HG03196 (cell line): ENCODE data around the gene KIF13A.
"Not testable (repeated sequence)": the region's sequence is repeated elsewhere in the genome, so short reads cannot be mapped to it uniquely, and the experiment has no call there.

Source experiments
- ATAC-seq: cut with Tn5 transposase; IDR thresholded peaks from one replicate; pipeline ENCODE4 v1.9.1; 2021; ENCODE audit not compliant: unreplicated experiment

Gene KIF13A

DNA sequence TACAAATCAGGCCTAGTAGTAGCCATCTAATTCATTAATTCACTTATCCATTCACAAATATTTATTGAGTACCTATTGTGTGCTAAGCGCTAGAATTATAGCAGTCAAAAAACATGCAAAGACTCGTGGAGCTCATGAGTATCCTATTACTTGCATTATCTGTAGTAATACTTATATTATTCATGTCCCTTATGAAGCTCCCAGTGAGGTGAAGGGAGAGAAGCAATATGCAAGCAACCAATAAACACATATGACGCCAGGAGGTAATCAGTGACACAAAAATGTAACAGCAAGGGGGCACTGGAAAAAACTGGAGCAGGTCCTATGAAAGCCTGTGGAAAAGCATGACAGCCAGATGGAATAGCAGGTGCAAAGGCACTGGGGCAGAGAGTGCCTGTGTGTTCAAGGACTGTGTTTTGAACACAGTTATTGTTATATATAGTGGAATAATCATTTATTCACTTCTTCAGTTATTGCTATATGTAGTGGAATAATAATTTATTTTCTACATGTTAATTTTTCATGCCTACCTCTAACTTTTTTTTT lies 109.5 kb downstream of the KIF13A start:
- no peak for ATAC-seq

GRCh38 chr6:17877196-17877894 lies 110.1 kb downstream of the KIF13A start:
- no peak for ATAC-seq

DNA sequence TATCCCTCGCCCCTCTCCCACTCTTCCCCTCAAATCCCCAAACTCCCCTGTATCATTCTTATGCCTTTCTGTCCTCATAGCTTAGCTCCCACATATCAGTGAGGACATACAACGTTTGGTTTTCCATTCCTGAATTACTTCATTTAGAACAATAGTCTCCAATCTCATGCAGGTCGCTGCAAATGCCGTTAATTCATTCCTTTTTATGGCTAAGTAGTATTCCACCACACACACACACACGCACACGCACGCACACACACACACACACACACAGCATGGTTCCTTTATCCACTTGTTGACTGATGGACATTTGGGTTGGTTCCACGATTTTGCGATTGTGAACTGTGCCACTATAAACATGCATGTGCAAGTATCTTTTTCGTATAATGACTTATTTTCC lies 112.7 kb downstream of the KIF13A start:
- no peak for ATAC-seq

GRCh38 chr6:17872908-17873307 lies 114.5 kb downstream of the KIF13A start:
- ATAC-seq: no peak

GRCh38 chr6:17871836-17872235 lies 115.6 kb downstream of the KIF13A start:
- no peak for ATAC-seq

- no peak for ATAC-seq
These were observed 116.3 kb downstream of the KIF13A start for GRCh38 chr6:17871189-17871519.

- ATAC-seq: no peak
These were observed 116.9 kb downstream of the KIF13A start for GRCh38 chr6:17870300-17871188.

- no peak for ATAC-seq
These were observed 117.7 kb downstream of the KIF13A start for GRCh38 chr6:17869753-17870050.

- no peak for ATAC-seq
These were observed 118.3 kb downstream of the KIF13A start for GRCh38 chr6:17869010-17869752.

DNA sequence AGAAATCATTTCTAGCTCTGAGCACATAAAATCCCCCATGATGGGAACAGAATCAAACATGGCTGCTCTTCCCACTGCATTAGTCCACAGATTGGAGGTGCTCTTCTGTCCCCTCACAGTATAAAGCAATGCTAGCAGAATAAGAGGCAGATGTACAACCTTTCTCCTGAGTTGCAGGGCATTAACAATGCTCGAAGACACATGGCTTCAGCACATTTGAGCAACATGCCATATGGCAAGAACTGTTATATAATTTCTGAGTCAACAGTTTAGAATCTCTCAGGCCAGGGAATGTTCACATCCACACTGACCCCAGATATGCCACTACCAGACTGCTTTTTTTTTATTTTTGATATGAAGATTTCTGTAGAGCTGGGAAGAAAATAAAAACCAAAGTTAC lies 119.6 kb downstream of the KIF13A start:
- no peak for ATAC-seq

DNA sequence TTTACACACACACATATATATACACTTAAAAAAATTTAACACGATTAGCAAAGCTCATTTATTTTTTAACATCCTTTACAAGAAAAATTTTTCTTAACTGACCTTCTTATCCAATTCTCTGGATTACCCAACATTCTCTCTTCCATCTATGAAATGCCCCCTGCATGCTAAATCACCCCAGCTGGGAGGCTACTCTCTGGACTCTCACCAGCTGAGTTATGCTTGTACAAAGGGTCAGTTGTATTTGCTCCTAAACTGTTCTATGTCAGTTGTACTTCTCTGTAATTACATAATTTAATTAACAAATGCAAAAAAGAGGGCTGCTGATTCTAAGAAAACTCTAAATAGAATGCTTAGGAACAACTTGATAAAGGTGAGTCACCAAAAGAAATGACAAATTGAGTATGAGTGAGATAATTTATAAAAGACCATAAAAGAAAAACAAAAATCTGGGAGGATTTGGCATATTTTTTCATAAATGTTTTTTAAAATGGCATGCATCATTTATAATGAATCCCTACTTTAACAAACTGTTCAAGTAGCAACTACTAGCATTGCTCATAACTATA lies 120.5 kb downstream of the KIF13A start:
- ATAC-seq: no peak

DNA sequence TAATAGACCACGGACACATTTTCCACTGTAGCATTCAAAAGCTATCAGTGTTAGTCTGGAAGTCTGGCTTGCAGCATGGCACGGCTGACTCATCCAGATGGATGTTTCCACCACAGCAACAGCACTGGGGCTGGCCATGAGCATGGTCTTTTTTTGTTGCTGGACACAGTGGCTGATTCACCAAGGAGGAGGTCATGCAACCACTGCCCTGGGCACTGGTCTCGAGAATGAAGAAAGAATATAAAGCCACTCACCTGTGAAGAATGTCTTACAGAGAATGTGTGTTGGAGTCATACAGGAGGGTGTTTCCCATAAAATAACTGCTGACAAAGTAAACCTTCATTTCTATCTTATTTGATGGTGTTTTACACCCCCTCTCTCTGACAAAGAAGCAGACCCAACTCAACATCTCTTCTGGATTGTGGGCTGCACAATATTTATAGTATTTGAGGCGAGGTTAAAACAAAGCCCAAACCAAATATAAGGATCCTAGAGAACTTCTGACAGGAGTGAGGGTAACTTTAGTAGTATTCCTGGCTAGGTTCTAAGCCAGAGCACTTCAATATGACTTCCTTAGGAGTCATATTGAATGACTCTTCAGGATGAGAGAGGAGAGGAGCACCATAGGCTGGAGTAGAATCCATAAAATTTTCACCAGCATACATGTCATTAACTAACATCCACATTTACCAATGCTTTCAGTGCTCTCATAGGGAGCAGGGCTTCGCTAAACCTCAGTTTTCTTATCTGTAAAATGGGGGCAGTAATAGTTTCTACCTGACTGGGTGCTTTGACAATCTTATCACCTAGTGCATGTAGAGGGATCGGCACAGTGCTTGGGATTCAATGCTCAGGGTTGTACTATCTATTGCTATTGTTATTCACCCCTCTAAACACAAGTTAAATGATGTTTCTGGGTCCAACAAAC lies 121.4 kb downstream of the KIF13A start:
- ATAC-seq: no peak

- ATAC-seq: no peak
These were observed 122.2 kb downstream of the KIF13A start for GRCh38 chr6:17865243-17865642.

DNA sequence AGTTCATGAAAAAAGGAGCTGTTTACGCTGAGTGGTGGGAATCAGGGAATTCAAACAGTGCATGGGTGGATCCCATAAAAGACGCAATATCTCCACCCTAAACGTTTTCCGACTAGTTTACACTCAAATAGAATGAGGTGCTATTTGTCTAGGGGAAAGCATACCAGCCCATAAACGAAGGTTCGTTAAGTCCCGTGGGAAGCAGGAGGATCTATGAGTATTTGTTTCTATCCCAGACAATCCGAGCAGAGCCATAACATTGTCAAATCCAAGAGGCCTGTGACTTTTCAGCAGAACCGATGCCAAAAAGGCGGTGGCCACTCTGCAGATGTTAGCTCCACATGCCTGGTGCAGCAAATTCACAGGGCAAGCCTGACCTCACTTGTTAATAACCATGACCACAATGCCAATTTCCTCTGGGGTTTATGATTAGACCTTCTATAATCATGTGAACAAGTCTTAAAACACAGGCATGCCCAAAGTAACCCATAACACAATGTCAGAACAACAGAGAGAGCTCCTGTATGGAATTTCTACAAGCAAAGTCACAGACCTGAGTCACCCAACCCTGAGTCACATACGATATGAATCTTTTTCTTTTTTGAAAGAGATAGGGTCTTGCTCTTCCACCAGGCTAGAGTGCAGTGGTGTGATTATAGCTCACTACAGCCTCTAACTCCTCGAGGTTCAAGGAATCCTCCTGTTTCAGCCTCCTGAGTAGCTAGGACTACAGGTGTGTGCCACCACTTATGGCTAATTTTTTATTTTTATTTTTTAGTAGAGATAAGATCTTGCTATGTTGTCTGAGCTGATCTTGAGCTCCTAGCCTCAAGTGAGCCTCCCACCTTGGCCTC lies 123.3 kb downstream of the KIF13A start:
- no peak for ATAC-seq

GRCh38 chr6:17861361-17861760 lies 126.1 kb downstream of the KIF13A start:
- no peak for ATAC-seq

DNA sequence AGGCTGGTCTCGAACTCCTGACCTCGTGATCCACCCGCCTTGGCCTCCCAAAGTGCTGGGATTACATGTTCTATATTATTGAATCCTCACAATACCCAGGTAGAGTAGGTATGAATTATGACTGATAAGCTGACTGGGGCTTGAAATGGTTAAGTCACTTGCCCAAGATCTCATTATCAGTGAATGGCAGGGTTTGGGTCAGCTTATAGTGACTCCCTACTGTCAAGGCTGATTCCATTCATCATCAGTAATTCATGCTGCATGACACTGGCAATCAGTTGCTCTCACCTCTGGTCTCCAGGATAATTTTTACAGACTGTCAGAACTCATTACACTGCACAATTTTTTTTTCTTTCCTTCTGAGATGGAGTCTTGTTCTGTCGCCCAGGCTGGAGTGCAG lies 127.6 kb downstream of the KIF13A start:
- no peak for ATAC-seq

- ATAC-seq: no peak
These were observed 128.9 kb downstream of the KIF13A start for GRCh38 chr6:17858584-17858983.

- not testable (repeated sequence) for ATAC-seq
These were observed 130.2 kb downstream of the KIF13A start for GRCh38 chr6:17857188-17857587.

GRCh38 chr6:17856306-17856705 lies 131.1 kb downstream of the KIF13A start:
- no peak for ATAC-seq
